Stimulated activated naive CD8-positive, alpha-beta T cell treated with anti-CD3 and anti-CD28 coated beads, Interleukin-15, amount 100 ng/mL, for 72 hours (primary cell): Measurements from ENCODE around the gene HDAC6.
A peak's percentile ranks its signal among the peaks of the same experiment; 100 is the strongest.
"Not testable (repeated sequence)": the region's sequence is repeated elsewhere in the genome, so short reads cannot be mapped to it uniquely, and the experiment has no call there.

Source experiments
- ATAC-seq: fragments of 150-1000 bp; cut with Tn5 transposase; 2 replicates; pipeline ENCODE4 v1.10.0; 2021; ENCODE audit warnings: mild to moderate bottlenecking, moderate library complexity
- DNase-seq, 2 donors: peaks; one replicate each; pipeline ENCODE4 v3.0.0; 2021 to 2022
- H3K27ac Mint-ChIP-seq, 2 donors: one replicate each; pipeline ENCODE4 v1.8.0; 2022; ENCODE audit warnings: mild to moderate bottlenecking in 2 of 2, mixed read lengths in 2 of 2, moderate library complexity in 2 of 2
- H3K27me3 Mint-ChIP-seq: one replicate; pipeline ENCODE4 v1.8.0; 2022; ENCODE audit warnings: mixed read lengths
- H3K4me1 Mint-ChIP-seq: one replicate; pipeline ENCODE4 v1.8.0; 2022; ENCODE audit warnings: mild to moderate bottlenecking, mixed read lengths
- H3K4me3 Mint-ChIP-seq, 2 donors: one replicate each; pipeline ENCODE4 v1.8.0; 2022; ENCODE audit warnings: mild to moderate bottlenecking in 2 of 2, mixed read lengths in 2 of 2, moderate library complexity in 1 of 2
- H3K9me3 Mint-ChIP-seq, 2 donors: one replicate each; pipeline ENCODE4 v1.8.0; 2022; ENCODE audit warnings: mixed read lengths in 2 of 2

The HDAC6 gene

GRCh38 chrX:48802089-48802904 lies 430 bp downstream of the HDAC6 start:
- Mint-ChIP-seq H3K27ac (peak overlapping the region; percentile 98 to 99), H3K4me1 (peaks cover 24% of the 10 kb centered on the region), H3K27me3 (no peaks in the 10 kb centered on the region), H3K9me3 (no peaks in the 10 kb centered on the region), H3K4me3 (peak overlapping the region; percentile 92 to 97)
- DNase-seq (peak in 1 of 2 donors; percentile 75), ATAC-seq (peak; percentile 64)

GRCh38 chrX:48802905-48803200 lies 986 bp downstream of the HDAC6 start:
- Mint-ChIP-seq H3K4me3 (peak overlapping the region; percentile 92 to 97), H3K27me3 (no peaks in the 10 kb centered on the region), H3K9me3 (no peaks in the 10 kb centered on the region), H3K4me1 (peaks cover 24% of the 10 kb centered on the region), H3K27ac (peak overlapping the region in 1 of 2 donors; percentile 98)
- DNase-seq (no peak), ATAC-seq (no peak)

GRCh38 chrX:48806081-48806480 lies 4.2 kb downstream of the HDAC6 start:
- DNase-seq, result no peak
- Mint-ChIP-seq H3K4me3 (no peak overlapping the region), H3K27ac (no peak overlapping the region), H3K27me3 (no peaks in the 10 kb centered on the region), H3K4me1 (peaks cover 17% of the 10 kb centered on the region), H3K9me3 (no peaks in the 10 kb centered on the region)
- no peak for ATAC-seq

- H3K4me3 Mint-ChIP-seq, result no peak overlapping the region
- no peaks in the 10 kb centered on the region for H3K9me3 Mint-ChIP-seq
- no peak overlapping the region for H3K27ac Mint-ChIP-seq
- no peak for ATAC-seq
- no peak for DNase-seq
- H3K4me1 Mint-ChIP-seq, result no peaks in the 10 kb centered on the region
- no peaks in the 10 kb centered on the region for H3K27me3 Mint-ChIP-seq
Observed at GRCh38 chrX:48813644-48814043, 11.8 kb downstream of the HDAC6 start.

GRCh38 chrX:48814722-48815121 lies 12.9 kb downstream of the HDAC6 start:
- Mint-ChIP-seq H3K9me3 (no peaks in the 10 kb centered on the region), H3K27me3 (no peaks in the 10 kb centered on the region), H3K4me1 (no peaks in the 10 kb centered on the region), H3K4me3 (no peak overlapping the region), H3K27ac (no peak overlapping the region)
- no peak for ATAC-seq
- DNase-seq, result no peak

GRCh38 chrX:48815266-48815665 lies 13.4 kb downstream of the HDAC6 start:
- Mint-ChIP-seq H3K27ac (no peak overlapping the region), H3K9me3 (no peaks in the 10 kb centered on the region), H3K4me1 (no peaks in the 10 kb centered on the region), H3K4me3 (no peak overlapping the region), H3K27me3 (no peaks in the 10 kb centered on the region)
- ATAC-seq, result no peak
- DNase-seq, result no peak

DNA sequence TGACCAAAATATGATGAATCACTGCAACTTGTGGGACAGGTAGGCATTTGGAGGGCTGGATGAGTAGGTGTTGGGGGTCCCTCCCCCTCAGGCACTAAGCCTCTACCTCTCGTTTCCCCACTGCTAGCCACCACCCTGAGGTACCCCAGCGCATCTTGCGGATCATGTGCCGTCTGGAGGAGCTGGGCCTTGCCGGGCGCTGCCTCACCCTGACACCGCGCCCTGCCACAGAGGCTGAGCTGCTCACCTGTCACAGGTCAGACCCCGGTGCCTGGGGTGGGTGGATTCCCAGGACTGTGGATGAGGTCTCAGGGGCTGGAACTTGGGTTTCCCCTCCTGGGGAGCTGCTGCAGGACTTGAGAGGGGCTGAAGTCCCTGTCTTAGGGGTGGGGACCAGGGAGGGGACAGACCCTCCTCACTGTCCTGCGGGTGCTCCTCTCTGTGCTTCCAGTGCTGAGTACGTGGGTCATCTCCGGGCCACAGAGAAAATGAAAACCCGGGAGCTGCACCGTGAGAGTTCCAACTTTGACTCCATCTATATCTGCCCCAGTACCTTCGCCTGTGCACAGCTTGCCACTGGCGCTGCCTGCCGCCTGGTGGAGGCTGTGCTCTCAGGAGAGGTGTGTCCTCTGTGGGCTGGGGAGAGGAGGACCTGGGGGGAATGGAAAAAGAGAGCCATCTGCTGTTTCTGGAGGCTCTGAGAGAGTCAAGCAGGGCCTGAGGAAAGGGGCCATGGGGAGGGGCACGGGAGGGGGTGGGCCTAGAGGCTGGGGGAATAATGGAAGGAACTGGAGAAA lies 14.3 kb downstream of the HDAC6 start:
- DNase-seq (no peak), ATAC-seq (no peak)
- no peaks in the 10 kb centered on the region for H3K9me3 Mint-ChIP-seq
- no peak overlapping the region for H3K4me3 Mint-ChIP-seq
- H3K27me3 Mint-ChIP-seq, result no peaks in the 10 kb centered on the region
- H3K27ac Mint-ChIP-seq, result no peak overlapping the region
- H3K4me1 Mint-ChIP-seq, result no peaks in the 10 kb centered on the region

DNA sequence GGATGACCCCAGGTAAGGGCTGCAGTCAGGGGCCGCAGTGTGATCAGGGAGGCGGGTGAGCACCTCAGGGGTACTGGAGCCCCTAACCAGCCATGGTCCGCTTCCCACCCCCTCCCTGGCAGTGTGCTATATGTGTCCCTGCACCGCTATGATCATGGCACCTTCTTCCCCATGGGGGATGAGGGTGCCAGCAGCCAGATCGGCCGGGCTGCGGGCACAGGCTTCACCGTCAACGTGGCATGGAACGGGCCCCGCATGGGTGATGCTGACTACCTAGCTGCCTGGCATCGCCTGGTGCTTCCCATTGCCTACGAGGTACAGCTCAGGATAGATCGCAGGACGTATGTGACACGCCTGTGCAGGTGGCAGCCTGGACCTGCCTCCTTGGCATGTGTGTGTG lies 16.2 kb downstream of the HDAC6 start:
- no peaks in the 10 kb centered on the region for H3K4me1 Mint-ChIP-seq
- H3K27ac Mint-ChIP-seq, result no peak overlapping the region
- H3K4me3 Mint-ChIP-seq, result no peak overlapping the region
- DNase-seq, result no peak
- no peaks in the 10 kb centered on the region for H3K27me3 Mint-ChIP-seq
- ATAC-seq, result no peak
- H3K9me3 Mint-ChIP-seq, result no peaks in the 10 kb centered on the region

- Mint-ChIP-seq H3K27ac (no peak overlapping the region), H3K27me3 (no peaks in the 10 kb centered on the region), H3K9me3 (no peaks in the 10 kb centered on the region), H3K4me3 (no peak overlapping the region), H3K4me1 (no peaks in the 10 kb centered on the region)
- DNase-seq (no peak), ATAC-seq (no peak)
Observed at GRCh38 chrX:48818866-48819265, 17.0 kb downstream of the HDAC6 start.

DNA sequence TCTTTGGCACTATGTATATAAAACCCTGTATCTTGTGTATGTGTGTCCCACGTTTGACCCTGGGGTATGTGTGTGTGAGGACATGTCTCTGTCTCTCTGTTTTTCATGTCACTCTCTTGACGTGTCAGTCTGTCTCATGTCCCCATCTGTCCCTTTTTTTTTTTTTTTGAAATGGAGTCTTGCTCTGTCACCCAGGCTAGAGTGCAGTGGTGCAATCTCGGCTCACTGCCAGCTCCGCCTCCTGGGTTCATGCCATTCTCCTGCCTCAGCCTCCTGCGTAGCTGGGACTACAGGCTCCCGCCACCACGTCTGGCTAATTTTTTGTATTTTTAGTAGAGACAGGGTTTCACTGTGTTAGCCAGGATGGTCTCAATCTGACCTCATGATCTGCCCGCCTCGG lies 17.5 kb downstream of the HDAC6 start:
- H3K9me3 Mint-ChIP-seq, H3K27ac Mint-ChIP-seq, H3K4me3 Mint-ChIP-seq, H3K4me1 Mint-ChIP-seq, H3K27me3 Mint-ChIP-seq, ATAC-seq, DNase-seq: not testable (repeated sequence)

- H3K4me1 Mint-ChIP-seq, result peaks cover 6% of the 10 kb centered on the region
- H3K27me3 Mint-ChIP-seq, result peaks cover 11% of the 10 kb centered on the region
- H3K27ac Mint-ChIP-seq, result no peak overlapping the region
- DNase-seq, result no peak
- no peak for ATAC-seq
- no peak overlapping the region for H3K4me3 Mint-ChIP-seq
- no peaks in the 10 kb centered on the region for H3K9me3 Mint-ChIP-seq
Observed at GRCh38 chrX:48823053-48823452, 21.2 kb downstream of the HDAC6 start.

DNA sequence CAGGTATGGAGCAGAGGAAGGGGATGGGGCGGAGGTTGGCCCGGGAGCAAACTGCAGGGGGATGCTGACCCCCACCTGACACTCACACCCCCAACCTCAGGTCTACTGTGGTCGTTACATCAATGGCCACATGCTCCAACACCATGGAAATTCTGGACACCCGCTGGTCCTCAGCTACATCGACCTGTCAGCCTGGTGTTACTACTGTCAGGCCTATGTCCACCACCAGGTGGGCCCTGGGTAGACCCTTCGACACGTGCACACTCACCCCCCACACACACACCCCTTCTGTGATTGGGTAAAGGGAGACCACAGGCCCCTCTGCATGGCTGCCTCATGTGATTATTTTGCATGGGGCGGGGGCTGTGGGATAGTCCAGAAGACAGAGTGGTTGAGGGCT lies 22.2 kb downstream of the HDAC6 start:
- no peak overlapping the region for H3K4me3 Mint-ChIP-seq
- DNase-seq, result no peak
- H3K9me3 Mint-ChIP-seq, result no peaks in the 10 kb centered on the region
- H3K27me3 Mint-ChIP-seq, result peaks cover 18% of the 10 kb centered on the region
- ATAC-seq, result no peak
- H3K4me1 Mint-ChIP-seq, result peaks cover 6% of the 10 kb centered on the region
- no peak overlapping the region for H3K27ac Mint-ChIP-seq

- no peaks in the 10 kb centered on the region for H3K9me3 Mint-ChIP-seq
- ATAC-seq, result peak; percentile 66
- DNase-seq, result no peak
- peak within 1 kb of the TSS; percentile 68 to 87 for H3K4me3 Mint-ChIP-seq
- H3K27me3 Mint-ChIP-seq, result peaks cover 27% of the 10 kb centered on the region
- H3K27ac Mint-ChIP-seq, result peak within 1 kb of the TSS; percentile 72 to 84
- peaks cover 6% of the 10 kb centered on the region for H3K4me1 Mint-ChIP-seq
Observed at GRCh38 chrX:48826135-48826875, 24.4 kb downstream of the HDAC6 start, which contains the start of gene ERAS. ERAS (plus strand) TSS chrX:48826513; CDS start chrX:48829124, 2,611 bp downstream.

GRCh38 chrX:48826876-48827653 lies 25.2 kb downstream of the HDAC6 start:
- Mint-ChIP-seq H3K4me3 (peak overlapping the region; percentile 68 to 87), H3K27me3 (peaks cover 27% of the 10 kb centered on the region), H3K4me1 (peaks cover 6% of the 10 kb centered on the region), H3K9me3 (no peaks in the 10 kb centered on the region), H3K27ac (peak overlapping the region; percentile 72 to 84)
- ATAC-seq (peak; percentile 10), DNase-seq (no peak)

DNA sequence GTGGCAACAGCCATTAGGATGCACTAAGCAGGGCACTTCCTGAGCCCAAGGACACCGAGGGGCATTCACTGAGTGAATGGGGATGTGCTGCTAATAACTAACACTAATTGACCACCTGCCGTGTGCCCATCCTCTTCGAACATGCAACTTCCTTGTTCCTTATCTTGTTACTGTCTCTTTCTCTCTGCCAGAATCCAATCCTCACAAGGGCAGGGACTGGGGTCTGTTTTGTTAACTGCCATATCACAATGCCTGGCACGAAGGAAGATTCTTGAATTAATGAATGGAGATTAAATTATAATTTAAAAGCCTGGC lies 25.7 kb downstream of the HDAC6 start:
- DNase-seq, result no peak
- H3K27ac Mint-ChIP-seq, result peak overlapping the region in 1 of 2 donors; percentile 84

More for the DNA sequence above, 25.7 kb downstream of the HDAC6 start:
- Mint-ChIP-seq H3K4me1 (peaks cover 6% of the 10 kb centered on the region), H3K27me3 (peaks cover 32% of the 10 kb centered on the region), H3K4me3 (peak overlapping the region; percentile 68 to 87), H3K9me3 (no peaks in the 10 kb centered on the region)
- no peak for ATAC-seq
